NCI-H446 treated with DMSO at 0.1 percent for 48 hours (cell line): ENCODE results near the gene CYSLTR1.
"Not testable (repeated sequence)": the region's sequence is repeated elsewhere in the genome, so short reads cannot be mapped to it uniquely, and the experiment has no call there.

Experiments used
- DNase-seq: peaks from one replicate; lab custom pipeline; 2025; lab: John Stamatoyannopoulos, UW

CYSLTR1 gene

DNA sequence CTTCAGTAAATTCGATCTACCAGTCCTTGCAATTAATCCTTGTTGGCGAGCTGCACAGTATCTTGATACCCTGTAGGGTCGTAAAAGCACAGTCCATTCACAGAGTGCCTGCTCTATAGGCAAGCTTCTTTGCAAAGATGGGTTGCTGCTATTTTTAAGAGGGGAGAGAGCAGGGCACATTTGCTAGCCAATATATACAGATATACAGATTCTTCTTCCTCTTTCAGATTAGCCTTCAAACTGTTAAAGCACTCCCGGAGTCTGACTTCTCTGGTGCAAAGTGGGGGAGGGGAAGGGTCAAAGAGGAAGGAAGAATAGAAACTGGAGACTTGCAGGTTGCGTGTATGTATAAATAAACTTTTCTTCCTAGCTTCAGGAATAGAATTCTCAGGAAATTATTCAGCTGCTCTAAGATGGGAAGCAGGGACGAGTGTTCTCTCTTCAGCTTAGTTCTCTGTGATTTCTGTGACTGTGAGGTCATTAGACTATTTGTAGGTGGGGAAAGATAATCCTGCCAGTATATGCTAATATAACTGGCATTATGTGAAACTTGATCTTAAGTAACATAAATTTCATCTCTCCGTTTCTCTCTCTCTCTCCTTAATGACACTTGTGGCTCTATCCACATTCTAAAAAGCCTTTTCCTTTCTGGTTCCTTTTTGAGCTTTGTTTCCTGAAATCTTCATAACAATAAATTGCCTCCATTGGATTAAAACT, at the start of gene CYSLTR1:
Gene CYSLTR1, minus strand, starts transcription at position 242 of the 717 bp plus-strand sequence. CDS start 53,865 bp downstream, outside the sequence.
- no peak for DNase-seq

GRCh38 chrX:78377186-78377585, 49.8 kb upstream of the CYSLTR1 start:
- DNase-seq = no peak

DNA sequence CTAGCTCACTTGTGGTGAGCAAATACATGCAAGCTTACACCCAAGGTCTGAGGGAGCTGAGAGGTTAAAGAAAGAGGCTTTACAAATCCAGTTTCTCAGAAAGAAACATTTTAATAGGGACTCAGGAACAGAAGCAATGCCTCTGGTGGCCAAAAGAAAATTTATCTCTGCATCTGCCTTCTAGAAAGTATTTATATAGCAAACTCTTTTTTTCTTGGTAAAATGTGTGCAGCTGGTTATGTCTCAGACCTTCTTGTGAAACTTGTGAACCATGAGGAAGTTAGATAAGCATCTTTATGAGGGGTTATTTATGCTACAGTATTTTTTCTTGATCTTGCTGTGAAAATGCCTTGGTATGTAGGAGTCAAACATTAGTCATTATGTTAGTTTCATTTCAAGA, 48.5 kb upstream of the CYSLTR1 start:
- no peak for DNase-seq

DNA sequence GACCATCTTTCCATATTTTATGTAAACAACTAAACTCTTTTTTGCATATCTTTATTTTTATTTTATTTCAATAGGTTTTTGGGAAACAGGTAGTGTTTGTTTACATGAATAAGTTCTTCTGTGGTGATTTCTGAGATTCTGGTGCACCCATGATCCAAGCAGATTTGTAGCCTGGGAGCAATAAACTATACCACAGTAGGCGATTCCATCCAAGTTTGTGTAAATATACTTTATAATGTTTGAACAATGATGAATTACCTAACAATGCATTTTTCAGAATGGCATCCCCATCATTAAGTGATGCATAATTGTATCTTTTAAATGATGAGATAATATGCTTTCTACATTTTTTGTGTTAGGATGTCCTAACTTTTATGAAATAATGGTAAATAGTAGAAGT, 39.2 kb upstream of the CYSLTR1 start:
- DNase-seq = no peak

- DNase-seq = no peak
These were observed 30.1 kb upstream of the CYSLTR1 start for GRCh38 chrX:78357342-78358055.

GRCh38 chrX:78333521-78333920, 6.1 kb upstream of the CYSLTR1 start:
- no peak for DNase-seq

- DNase-seq = no peak
These were observed 4.3 kb upstream of the CYSLTR1 start for GRCh38 chrX:78331708-78332107.

DNA sequence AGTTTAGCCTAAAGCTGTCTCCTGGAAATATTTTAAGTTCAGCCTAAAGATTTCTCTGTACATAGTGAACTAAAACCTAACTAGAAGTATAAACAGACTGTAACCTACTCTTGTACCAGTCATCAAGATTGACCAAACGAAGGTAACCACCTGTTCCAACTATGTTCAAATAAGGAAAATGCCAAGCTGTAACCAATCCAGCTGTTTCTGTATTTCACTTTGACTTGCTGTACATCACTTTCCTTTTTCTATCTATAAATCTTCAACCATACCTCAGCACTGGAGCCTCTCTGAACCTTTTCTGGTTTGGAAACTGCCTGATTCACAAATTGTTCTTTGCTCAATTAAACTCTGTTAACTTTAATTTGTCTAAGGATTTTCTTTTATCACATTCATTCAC, 3.1 kb upstream of the CYSLTR1 start:
- no peak for DNase-seq

- no peak for DNase-seq
These were observed 2.7 kb upstream of the CYSLTR1 start for GRCh38 chrX:78330068-78330467.

GRCh38 chrX:78329486-78329885, 2.1 kb upstream of the CYSLTR1 start:
- no peak for DNase-seq

GRCh38 chrX:78326401-78326800, 1.0 kb downstream of the CYSLTR1 start:
- no peak for DNase-seq

DNA sequence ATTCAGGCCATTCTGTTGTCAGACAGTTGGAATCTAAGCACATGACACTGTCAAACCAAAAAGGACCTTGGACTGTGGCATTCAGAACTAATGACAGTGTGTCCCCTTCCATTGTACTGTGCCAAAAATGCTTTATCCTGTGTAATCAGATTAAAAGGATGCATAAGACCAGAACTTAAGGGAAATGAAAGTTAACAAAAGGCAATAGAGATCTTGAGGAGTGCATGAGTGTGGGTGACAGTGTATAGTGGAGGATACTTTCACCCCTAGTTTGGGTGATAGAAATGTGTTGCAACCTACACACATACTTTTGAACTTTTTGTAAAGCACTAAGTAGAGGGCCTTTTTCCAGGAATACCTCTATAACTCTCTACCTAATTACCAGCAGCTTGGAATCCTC, 4.5 kb downstream of the CYSLTR1 start:
- DNase-seq = no peak

DNA sequence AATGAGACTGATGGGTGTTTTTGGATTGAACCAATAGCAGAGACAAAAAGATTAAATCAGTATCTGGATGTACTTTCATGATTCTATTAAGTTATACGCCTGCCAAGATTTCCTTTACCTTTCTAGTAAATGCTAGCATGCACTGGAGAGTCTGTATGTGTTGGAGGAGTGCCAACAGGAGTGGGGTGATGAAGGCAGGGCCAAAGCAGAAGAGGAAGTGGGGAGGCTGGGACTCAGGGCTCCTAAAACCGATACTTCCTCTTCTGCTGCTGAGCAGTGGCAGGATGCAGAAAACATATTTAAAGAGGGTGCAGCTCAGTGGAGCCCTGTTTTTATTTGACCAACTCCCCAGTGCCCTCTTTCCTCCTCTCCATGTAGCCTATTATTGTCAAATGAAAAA, 5.6 kb downstream of the CYSLTR1 start:
- no peak for DNase-seq

DNA sequence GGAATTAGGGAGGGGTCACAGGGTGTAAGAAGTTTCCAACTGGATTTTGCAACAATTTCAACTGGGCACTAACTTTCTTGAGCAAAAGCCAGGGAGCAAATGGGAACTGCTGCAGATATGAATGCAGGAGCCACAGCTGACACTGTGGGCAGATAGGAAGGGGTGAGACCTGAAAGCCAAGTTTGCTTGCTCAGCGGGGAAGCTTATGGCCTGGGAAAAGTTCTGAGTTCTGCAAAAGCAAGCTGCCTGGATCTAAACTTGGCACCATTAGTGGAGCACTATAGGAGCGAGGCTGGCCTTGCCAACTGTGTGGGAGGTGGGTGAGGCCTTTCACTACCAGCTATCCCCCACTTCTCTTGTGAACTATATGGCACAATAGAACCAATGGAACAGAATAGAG, 11.1 kb downstream of the CYSLTR1 start:
- DNase-seq = no peak

DNA sequence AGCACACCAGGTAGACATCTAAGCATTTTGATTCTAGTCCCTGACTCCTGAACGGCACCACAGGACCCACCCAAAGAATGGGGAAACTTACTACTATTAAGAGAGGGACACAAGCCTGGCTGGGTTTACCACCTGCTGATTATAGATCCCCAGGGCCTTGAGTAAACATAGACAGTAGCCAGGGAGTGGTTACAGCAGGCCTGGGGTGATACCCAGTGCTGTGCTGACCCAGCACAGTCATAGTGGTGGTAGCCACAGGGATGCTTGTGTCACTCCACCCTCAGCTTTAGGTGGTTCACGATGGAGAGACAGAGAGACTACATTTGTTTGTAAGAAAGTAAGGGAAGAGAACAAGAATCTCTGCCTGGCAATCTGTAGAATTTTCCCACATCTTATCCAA, 11.7 kb downstream of the CYSLTR1 start:
- DNase-seq = no peak

DNA sequence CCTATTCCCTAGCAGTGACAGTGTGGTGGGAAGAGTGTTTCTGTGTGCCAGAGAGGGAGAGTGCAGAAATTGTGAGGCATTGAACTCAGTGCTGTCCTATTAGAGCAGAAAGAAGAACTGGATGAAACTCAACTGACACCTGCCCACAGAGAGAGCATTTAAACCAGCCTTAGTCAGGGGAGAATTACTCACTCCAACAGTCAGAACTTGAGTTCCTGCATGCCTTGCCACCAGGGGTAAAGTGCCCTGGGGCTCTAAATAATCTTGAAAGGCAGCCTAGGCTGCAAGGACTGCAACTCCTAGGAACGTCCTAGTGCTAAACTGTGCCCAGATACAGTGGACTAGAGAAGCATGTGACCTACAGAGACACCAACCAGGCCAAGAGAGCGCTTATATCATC, 12.8 kb downstream of the CYSLTR1 start:
- no peak for DNase-seq

DNA sequence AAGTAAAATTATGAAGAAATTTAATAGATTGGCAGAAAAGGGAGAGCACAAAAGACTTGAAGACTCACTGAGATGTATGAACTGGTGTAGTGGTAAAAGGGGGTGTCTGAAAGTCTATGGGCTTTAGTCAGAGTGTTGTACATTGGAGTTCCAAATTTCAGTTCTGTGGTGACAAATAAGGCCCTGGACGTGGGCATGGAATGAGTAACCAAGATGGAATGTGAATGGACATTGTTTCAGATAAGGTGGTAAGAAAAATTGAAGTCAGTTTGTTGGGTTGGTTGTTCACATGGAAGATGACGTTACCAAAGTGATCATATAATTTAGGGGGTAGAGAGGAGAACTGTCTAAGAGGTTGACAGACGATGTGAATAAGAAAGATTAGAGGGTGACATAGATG, 13.9 kb downstream of the CYSLTR1 start:
- no peak for DNase-seq

DNA sequence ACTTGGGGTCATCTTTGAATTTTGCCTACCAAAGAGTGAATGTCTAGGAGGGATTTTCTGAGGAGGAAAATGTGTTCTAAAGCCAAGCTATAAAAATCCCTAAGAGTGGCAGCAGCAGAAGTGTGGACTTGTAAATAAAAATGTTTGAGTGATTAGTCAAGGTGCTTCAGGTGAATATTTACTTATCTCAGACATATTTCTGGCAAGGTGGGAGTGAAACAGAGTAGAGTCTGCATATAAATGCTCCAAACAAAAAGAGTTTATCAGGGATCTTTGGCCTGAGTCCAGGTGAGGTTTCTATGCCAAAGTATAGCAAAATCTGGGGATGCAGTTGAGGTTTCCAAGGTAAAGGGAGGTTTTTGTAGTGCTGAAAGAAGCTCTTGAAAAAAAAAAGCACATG, 19.7 kb downstream of the CYSLTR1 start:
- DNase-seq = no peak

DNA sequence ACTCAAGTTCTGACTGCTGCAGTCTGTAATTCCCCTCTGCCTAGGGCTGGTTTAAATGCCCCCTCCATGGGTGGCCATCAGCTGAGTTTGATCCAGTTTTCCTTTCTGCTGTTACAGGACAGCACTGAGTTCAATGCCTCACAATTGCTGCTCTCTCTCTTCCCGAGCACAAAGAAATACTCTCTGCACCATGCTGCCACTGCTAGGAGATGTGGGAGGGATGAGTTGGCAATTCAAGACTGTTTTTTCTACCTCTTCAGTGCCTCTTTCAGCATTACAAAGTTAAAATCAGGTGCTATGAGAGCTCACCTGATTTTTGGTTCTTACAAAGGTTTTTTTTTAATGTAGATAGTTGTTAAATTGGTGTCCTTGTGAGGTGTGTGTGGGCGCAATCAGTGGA, 24.3 kb downstream of the CYSLTR1 start:
- DNase-seq = no peak

DNA sequence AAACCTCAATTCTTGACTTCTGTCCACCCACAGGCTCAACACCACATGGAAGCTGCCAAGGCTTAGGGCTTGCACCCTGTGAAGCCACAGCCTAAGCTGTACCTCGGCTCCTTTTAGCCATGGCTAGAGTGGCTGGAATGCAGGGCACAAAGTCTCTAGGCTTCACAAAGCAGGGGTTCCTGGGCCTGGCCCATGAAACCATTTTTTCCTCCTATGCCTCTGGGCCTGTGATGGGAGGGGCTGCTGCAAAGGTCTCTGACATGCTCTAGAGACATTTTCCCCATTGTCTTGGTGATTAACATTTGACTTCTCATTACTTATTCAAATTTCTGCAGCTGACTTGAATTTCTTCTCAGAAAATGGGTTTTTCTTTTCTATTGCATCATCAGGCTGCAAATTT, 26.5 kb downstream of the CYSLTR1 start:
- not testable (repeated sequence) for DNase-seq

DNA sequence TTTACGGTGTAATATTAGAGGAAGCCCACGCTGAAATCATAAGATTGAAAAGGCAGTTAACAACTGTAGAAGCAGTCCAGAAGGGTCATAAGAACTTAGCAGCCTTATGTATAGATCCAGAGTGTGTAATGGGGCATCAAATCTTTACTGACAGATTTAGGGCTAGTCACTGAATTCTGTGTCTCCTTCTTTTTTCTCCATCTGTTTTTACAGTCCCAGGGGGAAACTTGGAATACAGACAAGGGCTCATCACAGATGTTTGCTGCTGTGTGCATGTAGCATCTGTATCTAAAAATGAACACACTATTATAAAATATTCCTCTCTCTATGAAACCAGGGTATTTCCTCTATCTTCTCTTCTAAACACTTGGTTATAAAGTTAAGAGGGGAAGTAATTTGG, 43.9 kb downstream of the CYSLTR1 start:
- DNase-seq = no peak

DNA sequence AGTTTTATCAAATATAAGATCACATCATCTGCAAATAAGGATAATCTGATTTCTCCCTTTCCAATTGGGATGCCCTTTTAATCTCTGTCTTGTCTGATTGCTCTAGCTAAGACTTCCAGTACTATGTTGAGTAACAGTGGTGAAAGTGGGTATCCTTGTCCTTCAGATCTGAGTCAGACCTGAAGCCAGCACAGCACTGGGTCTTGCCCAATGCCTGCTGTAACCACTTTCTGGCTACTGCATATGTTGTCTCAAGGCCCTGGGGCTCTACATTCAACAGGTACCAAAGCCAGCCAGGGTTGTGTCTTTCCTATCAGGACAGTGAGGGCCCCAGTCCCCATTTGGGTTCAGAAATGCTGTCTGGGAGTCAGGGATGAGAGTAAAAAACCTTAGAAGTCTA, 90.3 kb downstream of the CYSLTR1 start:
- no peak for DNase-seq

GRCh38 chrX:78226047-78226446, 101.4 kb downstream of the CYSLTR1 start:
- not testable (repeated sequence) for DNase-seq
